GM11168 (cell line): Measurements from ENCODE around the gene HCN2.

Experiments
- in situ Hi-C: fragments of 300-500 bp; cut with MboI; formaldehyde crosslinking; loops from one replicate; pipeline ENCODE4 v1.12.0; 2022; ENCODE audit warnings: low sequenced_read_pairs; ENCODE audit not compliant: unreplicated experiment

Gene HCN2

GRCh38 chr19:632579-633067, 42.9 kb downstream of the HCN2 start:
- in situ Hi-C loops: no loop called here

- in situ Hi-C loops: no loop called here
Observed at GRCh38 chr19:633068-633785, 43.5 kb downstream of the HCN2 start, which contains the start of gene POLRMT. Gene POLRMT, minus strand, starts transcription at chr19:633537. Its CDS starts 25 bp downstream, at chr19:633512.

GRCh38 chr19:633786-634639, 44.3 kb downstream of the HCN2 start:
- in situ Hi-C loops: no loop called here

- in situ Hi-C loops: no loop called here
Observed at GRCh38 chr19:634975-635652, 45.4 kb downstream of the HCN2 start.

GRCh38 chr19:638906-639252, 49.2 kb downstream of the HCN2 start:
- in situ Hi-C loops: no loop called here

- in situ Hi-C loops: no loop called here
Observed at GRCh38 chr19:639253-640160, 49.8 kb downstream of the HCN2 start, which contains the start of gene FGF22. Gene FGF22, plus strand, starts transcription at chr19:639879. Its CDS starts 47 bp downstream, at chr19:639926.

GRCh38 chr19:640161-640558, 50.5 kb downstream of the HCN2 start:
- in situ Hi-C loops: no loop called here

GRCh38 chr19:640606-641189, 51.0 kb downstream of the HCN2 start:
- in situ Hi-C loops: no loop called here

GRCh38 chr19:641702-642101, 52.0 kb downstream of the HCN2 start:
- in situ Hi-C loops: no loop called here

GRCh38 chr19:642767-643727, 53.4 kb downstream of the HCN2 start:
- in situ Hi-C loops: no loop called here

GRCh38 chr19:643736-644135, 54.1 kb downstream of the HCN2 start:
- in situ Hi-C loops: no loop called here

- in situ Hi-C loops: no loop called here
Observed at GRCh38 chr19:644363-644762, 54.7 kb downstream of the HCN2 start.

GRCh38 chr19:644789-645188, 55.1 kb downstream of the HCN2 start:
- in situ Hi-C loops: no loop called here

GRCh38 chr19:645912-646778, 56.5 kb downstream of the HCN2 start:
- in situ Hi-C loops: no loop called here

GRCh38 chr19:646779-647565, 57.3 kb downstream of the HCN2 start:
- in situ Hi-C loops: no loop called here

GRCh38 chr19:647566-648284, 58.0 kb downstream of the HCN2 start:
- in situ Hi-C loops: no loop called here
